NCI-H82 treated with DMSO at 0.1 percent for 48 hours (cell line): ENCODE results near the gene MDH2.
"Not testable (repeated sequence)": the region's sequence is repeated elsewhere in the genome, so short reads cannot be mapped to it uniquely, and the experiment has no call there.

Source experiments
- DNase-seq: peaks from one replicate; lab custom pipeline; 2025; ENCODE audit not compliant: unreplicated experiment; lab: John Stamatoyannopoulos, UW

The MDH2 gene, protein sequence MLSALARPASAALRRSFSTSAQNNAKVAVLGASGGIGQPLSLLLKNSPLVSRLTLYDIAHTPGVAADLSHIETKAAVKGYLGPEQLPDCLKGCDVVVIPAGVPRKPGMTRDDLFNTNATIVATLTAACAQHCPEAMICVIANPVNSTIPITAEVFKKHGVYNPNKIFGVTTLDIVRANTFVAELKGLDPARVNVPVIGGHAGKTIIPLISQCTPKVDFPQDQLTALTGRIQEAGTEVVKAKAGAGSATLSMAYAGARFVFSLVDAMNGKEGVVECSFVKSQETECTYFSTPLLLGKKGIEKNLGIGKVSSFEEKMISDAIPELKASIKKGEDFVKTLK

DNA sequence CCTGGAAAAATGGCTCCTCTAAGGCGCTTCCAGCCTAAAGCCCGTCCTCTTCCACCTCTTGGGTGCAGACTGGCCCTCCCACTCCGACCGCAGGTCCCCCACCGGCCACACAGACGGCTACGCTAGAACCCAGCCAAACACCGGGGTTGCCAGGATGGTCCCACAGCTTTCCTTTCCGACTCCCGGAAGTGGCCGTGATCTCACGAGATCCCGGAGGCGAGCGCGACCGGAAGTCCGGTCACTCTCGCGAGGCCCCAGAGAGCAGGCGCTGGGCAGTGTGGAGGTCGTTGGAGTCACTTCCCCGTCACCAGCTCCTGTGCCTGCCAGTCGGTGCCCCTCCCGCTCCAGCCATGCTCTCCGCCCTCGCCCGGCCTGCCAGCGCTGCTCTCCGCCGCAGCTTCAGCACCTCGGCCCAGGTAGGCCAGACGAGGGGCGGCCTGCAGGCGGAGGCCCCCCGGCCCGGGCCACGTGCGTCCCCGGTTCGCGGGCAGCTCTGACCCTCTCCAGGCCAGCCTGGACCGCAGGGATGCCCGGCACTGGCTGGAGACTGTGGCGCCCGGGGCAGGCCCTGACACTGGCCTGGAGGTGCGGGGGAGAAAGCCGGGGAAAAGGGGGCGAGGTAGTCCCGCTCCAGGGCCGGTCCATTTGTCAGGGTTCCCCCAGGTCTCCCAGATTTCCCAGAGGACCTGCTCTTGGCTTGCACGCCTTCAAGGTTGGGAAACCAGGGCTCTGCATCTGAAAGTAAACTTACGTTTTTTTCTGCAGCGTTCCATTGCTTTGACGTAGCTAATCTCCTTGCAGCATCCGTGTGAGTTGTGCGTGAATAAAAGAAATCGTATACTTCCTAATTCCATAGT lies at the start of gene MDH2, which contains the start of gene STYXL1:
TSS of gene MDH2 (plus strand) at position 296 of the 857 bp plus-strand sequence. CDS start at position 351, 55 bp downstream.
TSS of gene STYXL1 (minus strand) at position 190 of the 857 bp plus-strand sequence. CDS start 17,477 bp downstream, outside the sequence.
- peak; percentile 71 for DNase-seq

DNA sequence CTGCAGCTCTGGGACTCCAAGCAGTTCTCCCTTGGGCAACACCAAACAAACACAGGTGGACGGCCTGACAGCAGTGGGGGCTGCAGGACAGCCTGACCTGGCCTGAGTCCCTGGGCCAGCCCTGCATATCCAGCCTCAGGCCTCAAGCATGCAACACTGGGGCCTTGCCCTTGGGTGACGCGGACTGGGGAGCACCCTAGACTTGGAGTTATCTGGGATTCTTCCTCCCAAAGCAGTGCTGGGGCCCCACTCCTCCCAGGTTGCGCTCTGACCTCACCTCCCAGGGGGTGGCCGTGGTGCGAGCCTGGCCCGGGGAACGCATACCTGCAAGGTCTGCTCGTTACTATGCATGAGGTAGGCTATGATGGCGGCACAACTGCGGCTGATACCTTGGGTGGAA lies 47.3 kb upstream of the MDH2 start:
- DNase-seq = no peak

DNA sequence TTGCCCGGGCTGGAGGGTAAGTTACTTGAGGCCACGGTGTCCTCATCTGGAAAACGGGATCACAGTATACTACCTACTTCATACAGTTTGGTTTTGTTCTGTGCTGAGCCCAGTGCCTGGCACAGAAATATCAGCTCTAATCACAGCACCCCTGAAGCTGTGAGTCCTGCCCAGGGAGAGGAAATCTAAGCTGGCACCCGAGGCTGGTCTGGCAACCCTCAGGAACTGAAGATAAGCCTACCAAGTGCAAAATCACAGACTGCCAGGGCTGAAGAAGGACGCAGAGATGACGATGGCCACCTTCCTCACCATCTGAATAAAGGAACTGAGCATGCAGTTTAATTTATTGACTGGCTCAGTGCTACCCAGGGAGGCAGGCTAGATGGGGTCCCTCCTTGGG lies 45.8 kb upstream of the MDH2 start:
- no peak for DNase-seq

DNA sequence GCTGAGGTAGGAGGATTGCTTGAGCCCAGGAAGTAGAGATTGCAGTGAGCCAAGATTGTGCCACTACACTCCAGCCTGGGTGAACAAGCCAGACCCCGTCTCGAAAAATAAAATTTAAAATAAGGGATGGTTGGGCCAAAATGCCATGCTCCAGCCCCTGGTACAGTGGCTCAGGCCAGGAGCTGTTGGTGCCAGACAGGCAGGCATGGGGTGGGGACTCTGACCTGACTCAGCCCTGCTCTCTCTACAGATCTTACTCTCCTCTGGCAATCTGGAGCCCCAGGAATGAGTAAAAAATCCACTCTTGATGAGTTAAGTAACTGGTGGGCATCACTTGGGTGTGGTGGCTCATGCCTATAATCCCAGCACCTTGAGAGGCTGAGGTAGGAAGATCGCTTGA lies 45.1 kb upstream of the MDH2 start:
- DNase-seq = no peak

DNA sequence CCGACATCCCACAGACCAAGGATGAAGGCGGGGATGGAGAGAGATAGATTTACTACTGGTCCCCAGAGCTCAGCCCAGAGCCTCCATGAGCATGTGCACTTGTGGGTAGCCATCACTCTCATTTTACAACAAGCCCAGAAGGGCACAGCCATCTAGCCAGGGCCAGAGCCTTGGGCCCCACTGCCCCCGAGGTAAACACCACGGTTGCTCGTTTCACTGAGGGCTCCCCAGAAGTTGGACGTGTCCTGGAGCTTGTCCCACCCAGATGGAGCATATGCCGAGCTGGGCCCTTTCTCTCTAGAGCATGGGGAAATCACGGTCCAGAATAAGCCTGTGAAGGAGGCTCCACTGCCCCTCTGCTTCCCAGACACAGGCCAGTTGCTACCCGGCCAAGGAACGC lies 44.6 kb upstream of the MDH2 start:
- no peak for DNase-seq

DNA sequence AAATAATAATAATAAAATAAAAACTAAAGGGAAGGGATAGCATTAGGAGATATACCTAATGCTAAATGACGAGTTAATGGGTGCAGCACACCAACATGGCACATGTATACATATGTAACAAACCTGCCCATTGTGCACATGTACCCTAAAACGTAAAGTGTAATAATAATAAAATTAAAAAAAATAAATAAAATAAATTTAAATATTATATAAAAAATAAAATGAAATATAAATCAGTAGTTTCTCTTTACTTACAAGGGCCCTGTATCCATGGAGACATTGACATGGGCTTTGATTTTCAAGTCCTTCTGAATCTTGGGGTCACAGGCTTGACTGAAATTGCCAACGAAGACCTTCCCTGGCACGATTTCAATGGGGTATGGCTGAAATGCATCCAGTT lies 42.9 kb upstream of the MDH2 start:
- not testable (repeated sequence) for DNase-seq

DNA sequence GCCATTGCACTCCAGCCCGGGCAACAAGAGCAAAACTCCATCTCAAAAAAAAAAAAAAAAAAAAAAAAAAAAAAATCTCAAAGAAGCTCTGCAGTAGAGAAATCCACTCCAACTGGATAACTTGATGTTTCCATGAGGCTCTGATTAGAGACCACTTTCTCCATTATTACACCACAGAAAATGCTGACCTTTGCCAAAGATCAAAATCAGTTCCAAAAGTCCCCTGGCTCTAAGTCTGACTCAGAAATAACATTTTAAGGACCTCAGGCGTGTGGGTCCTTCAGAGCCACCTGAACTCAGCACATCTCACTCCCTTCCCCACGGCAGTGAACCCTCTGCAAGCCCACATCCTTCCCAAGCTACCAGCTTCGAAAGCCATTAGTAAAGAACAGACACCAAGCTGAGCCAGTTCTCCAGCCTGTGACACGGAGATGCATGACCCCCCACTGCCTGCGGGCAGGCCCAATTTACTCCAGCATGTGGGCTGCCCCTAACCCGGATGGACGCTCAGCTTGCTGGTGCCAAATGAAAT lies 39.7 kb upstream of the MDH2 start:
- no peak for DNase-seq

DNA sequence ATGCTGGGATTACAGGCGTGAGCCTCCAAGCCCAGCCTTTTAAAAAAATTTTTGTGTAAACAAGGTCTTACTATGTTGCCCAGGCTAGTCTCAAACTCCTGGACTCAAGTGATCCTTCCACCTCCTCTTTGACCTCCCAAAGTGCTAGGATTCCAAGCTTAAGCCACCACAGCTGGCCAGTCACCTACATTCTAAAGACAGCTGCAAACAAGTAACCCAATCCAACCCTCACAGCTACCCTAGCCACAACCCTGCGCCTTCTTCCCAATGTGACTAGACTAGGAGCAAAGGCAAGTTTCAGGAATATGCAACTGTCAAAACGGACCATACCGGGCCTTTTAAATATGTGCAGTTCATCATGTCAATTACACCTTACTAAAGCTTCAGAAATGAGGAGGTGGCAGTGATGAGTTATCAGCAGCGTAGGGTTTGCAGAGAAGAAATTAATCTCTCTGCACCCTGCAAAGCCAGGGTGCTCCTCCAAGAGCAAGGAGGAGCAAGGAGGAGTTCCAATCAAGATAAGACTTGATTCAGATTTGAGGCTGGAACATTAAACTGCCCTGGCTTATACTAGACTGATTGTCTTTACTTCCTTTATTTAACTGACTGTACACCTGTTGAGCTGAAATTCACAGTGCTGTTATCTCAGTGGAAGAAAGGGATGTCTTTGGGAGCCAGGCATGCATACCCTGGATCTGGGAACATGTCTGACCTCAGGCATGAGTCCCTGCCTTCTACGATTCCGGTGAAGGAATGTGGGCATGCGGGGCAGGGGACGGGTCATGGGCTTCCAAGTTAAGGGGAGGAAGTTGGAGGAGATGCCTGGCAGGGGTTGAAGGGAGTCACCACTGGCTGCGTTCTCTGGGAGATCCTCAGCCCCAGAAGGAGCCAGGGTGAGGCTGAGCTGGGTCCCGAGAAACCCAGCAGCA lies 38.0 kb upstream of the MDH2 start:
- DNase-seq = no peak

DNA sequence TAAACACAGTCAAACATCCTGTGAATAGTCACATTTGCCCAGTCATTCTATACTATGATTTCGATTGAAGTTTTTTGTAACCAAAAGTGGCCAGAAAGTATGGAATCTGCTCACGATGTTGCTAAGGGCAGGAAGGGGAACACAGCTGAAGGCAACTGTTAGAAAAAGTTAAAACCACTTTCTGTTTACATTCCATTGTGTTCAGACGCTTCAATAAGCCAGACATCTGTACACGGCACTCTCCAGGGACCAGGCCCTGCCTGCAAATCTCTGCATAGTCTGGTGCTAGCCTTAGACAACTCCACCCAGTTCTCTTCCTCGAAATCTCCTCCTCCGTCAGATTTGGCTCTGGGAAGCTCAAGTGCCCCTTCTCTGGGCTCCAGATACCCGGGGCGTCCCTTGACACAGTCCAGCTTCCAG lies 36.5 kb upstream of the MDH2 start:
- no peak for DNase-seq

DNA sequence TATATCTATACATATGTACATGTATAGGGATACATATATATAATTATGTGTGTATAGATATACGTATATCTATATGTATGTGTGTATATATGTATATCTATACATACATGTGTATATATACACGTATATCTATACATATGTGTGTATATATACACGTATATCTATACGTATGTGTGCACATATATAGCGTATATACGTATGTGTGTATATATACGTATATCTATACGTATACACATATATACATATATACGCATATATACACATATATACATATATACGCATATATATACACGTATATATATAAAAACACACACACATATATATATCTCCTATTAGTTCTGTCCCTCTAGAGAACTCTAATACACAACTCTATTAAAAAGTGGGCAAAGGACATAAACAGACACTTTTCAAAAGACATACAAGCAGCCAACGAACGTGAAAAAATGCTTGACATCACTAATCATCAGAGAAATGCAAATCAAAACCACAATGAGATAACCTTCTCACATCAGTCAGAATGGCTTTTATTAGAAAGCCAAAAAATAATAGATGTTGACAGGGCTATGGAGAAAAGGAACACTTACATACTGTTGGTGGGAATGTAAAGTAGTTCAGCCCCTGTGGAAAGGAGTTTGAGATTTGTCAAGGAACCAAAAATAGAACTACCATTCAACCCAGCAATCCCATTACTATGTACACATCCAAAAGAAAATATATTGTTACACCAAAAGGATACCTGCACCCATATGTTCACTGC lies 31.5 kb upstream of the MDH2 start:
- DNase-seq = no peak

DNA sequence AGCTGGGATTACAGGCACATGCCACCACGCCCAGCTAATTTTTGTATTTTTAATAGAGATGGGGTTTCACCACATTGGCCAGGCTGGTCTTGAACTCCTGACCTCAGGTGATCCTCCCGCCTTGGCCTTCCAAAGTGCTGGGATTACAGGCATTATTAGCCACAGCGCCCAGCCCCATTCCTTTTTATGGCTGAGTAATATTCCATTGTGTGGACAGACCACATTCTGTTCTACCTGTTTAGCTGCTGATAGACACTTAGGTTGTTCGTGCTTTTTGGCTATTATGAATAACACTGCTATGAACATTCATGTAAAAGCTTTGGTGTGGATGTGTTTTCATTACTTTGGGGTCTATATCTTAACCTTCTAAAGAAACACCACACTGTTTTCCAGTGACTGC lies 29.4 kb upstream of the MDH2 start:
- DNase-seq = not testable (repeated sequence)

DNA sequence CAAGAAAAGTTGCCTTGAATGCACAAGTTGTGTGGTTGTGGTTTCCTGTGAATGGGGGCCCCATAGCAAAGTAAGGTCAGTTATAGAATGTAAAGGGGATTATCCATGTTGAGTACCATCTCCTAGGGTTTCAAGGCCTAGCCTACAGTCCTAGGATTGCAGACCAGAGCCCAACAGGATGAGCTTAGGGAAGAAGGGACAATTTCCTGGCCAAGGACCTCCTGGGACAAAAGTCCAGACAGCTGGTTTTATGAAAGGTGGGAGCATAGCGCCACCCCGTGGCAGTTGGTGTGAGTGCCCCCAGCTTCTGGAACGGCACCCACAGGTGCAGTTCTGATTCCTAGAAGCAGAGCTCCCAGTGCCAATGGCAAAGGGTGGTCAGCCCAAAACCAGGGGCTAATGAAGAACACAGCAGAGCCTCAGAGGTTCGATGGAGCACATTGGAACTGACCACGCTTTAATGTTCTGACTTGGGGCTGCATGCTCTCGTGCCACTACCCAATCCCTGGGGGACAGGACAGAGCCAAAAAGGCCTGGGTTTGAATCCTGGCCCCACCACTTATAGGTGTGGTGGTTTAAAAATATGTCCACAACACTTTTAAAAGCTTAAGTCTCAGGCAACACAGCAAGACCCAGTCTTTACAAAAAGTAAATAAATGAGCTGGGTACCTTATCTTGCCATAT lies 27.7 kb upstream of the MDH2 start:
- DNase-seq = peak; percentile 18

DNA sequence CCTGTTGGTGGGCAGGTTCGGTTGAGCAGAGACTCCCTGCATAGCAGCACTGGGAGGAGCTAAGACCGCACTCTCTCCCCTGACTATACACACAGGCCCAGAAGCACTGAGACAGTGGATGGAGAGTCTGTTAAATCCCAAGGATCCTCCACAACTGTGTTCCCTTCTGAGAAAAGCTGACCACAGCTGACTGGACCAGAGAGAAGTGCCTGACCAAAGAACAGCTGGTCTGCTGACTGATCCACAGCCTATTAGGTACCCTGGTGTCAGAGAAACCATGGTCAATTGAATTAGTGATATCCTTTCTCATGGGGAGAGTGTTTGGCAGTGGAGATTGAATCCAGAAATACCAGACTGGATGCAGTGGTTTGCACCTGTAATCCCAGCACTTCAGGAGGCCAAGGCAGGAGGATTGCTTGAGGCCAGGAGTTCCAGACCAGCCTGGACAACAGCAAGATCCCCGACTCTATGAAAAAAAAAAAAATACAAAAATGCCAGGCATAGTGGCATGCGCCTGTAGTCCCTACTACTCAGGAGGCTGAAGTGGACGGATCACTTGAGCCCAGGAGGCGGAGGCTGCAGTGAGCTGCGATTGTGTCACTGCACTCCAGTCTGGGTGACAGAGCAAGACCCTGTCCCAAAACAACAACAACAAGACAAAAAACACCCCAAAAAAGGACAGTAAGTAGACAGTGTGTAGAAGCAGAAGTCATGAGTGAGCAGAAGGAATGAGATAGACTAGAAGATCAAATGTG lies 25.7 kb upstream of the MDH2 start:
- DNase-seq = no peak

DNA sequence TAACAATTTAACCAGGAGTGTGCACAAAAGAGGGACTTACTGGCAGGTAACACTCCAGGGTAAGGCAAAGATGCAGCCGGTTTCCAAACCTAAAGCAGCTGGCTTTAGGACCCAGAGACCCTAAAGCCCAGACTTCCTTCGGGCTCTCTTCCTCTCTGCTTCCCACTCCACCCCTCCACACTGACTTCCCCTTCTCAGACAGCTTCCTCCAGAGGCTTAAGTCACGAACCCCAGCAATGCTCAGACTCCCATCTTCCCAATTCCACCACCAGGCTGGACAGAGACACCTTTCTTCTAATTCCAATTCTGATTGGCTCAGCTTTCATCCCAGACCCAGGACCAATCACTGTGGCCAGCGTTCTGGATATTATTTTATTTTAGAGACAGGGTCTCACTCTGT lies 24.9 kb upstream of the MDH2 start:
- no peak for DNase-seq

DNA sequence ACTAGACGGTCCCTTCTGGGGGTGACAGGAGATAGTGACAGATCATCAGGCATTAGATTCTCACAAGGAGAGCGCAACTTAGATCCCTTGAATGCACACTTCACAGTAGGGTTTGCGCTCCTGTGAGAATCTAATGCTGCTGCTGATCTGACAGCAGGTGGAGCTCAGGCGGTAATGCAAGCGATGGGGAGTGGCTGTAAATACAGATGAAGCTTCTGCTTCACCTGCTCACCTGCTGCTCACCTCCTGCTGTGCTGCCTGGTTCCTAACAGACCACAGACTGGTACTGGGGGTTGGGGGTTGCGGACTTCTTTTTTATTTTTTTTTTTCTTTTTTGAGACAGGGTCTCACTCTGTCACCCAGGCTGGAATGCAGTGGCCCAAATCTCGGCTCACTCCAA lies 18.2 kb upstream of the MDH2 start:
- DNase-seq = not testable (repeated sequence)

DNA sequence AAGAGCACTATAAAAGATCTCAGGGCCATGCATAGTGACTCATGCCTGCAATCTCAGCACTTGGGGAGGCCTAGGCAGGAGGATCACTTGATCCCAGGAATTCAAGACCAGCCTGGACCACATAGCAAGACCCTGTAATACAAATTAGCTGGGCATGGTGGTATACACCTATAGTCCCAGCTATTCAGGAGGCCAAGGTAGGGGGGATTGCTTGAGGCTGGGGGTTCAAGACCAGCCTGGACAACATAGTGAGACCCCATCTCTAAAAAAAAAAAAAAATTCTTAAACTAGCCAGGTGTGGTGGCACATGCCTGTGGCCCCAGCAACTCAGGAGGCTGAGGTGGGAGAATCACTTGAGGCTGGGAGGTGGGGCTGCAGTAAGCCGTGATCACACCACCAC lies 15.9 kb upstream of the MDH2 start:
- DNase-seq = no peak

DNA sequence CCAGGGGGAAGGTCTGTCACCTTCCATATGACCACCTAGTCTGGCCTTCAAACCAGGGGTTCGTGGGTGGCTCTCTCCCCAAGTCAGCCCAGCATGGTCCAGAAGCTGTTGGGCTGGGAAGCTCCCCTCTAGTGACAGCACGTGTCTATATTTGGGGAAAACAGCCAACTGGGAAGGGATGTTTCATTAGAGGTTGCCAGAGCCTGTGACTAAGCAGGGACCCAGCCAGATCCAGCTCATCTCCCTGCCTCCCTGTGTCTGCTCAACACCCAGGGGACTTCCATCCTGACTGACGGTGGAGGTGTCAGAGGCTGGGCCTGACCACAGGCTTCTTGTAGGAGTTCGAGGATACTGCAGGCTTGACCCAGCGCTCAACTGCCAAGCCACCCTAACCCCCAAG lies 10.6 kb upstream of the MDH2 start:
- DNase-seq = no peak

DNA sequence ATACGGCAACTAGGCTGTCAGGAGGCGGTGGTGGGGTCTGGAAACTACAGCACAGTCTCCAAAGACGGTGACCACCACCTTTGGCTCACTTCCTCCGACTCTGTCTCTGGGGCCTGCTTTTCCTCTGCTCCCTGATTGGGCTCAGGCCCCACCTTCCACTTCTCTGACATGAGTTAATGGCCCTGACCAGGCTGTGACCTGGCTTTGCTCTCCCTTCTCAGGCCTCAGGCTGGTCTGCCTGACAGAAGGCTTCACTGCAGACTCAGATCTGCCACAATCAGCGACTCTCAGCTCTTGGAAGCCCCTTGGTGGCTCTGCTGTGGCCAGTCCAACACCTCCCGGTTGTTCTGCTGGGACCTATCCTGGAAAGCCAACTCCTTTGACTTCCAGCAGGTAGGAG lies 7.8 kb upstream of the MDH2 start:
- DNase-seq = no peak

DNA sequence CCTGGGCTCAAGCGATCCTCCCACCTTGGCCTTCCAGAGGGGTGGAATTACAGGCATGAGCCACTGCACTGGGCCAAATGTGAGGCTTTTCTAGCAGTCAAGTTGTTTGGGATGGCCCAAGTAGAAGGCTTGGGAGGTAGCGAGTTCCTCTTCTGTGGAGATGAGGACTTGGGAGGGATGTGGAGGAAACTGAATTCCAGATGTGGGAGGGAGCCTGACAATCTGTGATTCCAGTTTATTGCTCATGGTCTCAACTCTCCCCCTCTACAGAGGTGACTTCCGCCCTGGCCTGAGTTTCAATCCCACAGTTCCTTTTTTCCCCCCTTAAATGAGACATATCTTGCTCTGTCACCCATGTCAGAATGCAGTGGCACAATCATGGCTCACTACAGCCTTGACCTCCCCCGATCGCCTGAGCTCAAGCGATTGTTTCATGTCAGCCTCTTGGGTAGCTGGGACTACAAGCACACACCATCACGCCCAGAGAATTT lies 3.5 kb upstream of the MDH2 start:
- no peak for DNase-seq
